ENCODE results near the gene CD44.

GRCh38 chr11:35230388-35230787 is 91.4 kb downstream of the CD44 start:
- TF ChIP-seq RAD21 (conservative IDR thresholded peaks at IDR 0.05) (no peak), POLR2AphosphoS5 (IDR thresholded peaks at IDR 0.05) (no peak), EP300 (conservative IDR thresholded peaks at IDR 0.05; ENCODE audit: poor library complexity, severe bottlenecking) (no peak), EZH2 (IDR thresholded peaks at IDR 0.05; ENCODE audit: borderline replicate concordance, insufficient read depth, low read length, poor library complexity, severe bottlenecking) (no peak), REST (IDR thresholded peaks at IDR 0.05; ENCODE audit: borderline replicate concordance) (no peak), SMC3 (conservative IDR thresholded peaks at IDR 0.05; ENCODE audit: poor library complexity) (no peak), MXI1 (conservative IDR thresholded peaks at IDR 0.05; ENCODE audit: poor library complexity, severe bottlenecking) (no peak)
- TF ChIP-seq, protein P1, sequence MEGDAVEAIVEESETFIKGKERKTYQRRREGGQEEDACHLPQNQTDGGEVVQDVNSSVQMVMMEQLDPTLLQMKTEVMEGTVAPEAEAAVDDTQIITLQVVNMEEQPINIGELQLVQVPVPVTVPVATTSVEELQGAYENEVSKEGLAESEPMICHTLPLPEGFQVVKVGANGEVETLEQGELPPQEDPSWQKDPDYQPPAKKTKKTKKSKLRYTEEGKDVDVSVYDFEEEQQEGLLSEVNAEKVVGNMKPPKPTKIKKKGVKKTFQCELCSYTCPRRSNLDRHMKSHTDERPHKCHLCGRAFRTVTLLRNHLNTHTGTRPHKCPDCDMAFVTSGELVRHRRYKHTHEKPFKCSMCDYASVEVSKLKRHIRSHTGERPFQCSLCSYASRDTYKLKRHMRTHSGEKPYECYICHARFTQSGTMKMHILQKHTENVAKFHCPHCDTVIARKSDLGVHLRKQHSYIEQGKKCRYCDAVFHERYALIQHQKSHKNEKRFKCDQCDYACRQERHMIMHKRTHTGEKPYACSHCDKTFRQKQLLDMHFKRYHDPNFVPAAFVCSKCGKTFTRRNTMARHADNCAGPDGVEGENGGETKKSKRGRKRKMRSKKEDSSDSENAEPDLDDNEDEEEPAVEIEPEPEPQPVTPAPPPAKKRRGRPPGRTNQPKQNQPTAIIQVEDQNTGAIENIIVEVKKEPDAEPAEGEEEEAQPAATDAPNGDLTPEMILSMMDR (IDR thresholded peaks at IDR 0.05; ENCODE audit: poor library complexity, severe bottlenecking) = no peak
